HG03432 (cell line): Measurements from ENCODE around the gene FRMD8.

ENCODE experiments used
- ATAC-seq: cut with Tn5 transposase; IDR thresholded peaks from one replicate; pipeline ENCODE4 v1.9.1; 2021; ENCODE audit warnings: mild to moderate bottlenecking, moderate library complexity; ENCODE audit not compliant: unreplicated experiment

FRMD8 gene

DNA sequence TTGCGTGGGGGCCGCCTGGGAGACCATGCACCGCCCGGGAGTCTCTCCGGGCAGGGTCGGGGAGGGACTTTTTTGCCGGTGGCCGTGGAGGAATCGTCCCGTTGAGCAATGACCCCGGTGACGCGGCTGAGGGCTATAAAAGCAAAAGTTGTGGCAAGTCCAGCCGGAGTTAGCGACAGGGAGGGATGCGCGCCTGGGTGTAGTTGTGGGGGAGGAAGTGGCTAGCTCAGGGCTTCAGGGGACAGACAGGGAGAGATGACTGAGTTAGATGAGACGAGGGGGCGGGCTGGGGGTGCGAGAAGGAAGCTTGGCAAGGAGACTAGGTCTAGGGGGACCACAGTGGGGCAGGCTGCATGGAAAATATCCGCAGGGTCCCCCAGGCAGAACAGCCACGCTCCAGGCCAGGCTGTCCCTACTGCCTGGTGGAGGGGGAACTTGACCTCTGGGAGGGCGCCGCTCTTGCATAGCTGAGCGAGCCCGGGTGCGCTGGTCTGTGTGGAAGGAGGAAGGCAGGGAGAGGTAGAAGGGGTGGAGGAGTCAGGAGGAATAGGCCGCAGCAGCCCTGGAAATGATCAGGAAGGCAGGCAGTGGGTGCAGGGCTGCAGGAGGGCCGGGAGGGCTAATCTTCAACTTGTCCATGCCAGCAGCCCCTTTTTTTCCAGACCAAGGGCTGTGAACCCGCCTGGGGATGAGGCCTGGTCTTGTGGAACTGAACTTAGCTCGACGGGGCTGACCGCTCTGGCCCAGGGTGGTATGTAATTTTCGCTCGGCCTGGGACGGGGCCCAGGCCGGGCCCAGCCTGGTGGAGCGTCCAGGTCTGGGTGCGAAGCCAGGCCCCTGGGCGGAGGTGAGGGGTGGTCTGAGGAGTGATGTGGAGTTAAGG lies 36.4 kb downstream of the FRMD8 start, which contains the start of gene NEAT1:
Gene NEAT1, plus strand, starts transcription at position 166 of the 883 bp plus-strand sequence.
- no peak for ATAC-seq

DNA sequence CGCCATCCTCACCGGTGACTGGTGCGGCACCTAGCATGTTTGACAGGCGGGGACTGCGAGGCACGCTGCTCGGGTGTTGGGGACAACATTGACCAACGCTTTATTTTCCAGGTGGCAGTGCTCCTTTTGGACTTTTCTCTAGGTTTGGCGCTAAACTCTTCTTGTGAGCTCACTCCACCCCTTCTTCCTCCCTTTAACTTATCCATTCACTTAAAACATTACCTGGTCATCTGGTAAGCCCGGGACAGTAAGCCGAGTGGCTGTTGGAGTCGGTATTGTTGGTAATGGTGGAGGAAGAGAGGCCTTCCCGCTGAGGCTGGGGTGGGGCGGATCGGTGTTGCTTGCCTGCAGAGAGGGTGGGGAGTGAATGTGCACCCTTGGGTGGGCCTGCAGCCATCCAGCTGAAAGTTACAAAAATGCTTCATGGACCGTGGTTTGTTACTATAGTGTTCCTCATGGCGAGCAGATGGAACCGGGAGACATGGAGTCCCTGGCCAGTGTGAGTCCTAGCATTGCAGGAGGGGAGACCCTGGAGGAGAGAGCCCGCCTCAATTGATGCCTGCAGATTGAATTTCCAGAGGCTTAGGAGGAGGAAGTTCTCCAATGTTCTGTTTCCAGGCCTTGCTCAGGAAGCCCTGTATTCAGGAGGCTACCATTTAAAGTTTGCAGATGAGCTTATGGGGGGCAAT lies 37.2 kb downstream of the FRMD8 start:
- ATAC-seq, result no peak

DNA sequence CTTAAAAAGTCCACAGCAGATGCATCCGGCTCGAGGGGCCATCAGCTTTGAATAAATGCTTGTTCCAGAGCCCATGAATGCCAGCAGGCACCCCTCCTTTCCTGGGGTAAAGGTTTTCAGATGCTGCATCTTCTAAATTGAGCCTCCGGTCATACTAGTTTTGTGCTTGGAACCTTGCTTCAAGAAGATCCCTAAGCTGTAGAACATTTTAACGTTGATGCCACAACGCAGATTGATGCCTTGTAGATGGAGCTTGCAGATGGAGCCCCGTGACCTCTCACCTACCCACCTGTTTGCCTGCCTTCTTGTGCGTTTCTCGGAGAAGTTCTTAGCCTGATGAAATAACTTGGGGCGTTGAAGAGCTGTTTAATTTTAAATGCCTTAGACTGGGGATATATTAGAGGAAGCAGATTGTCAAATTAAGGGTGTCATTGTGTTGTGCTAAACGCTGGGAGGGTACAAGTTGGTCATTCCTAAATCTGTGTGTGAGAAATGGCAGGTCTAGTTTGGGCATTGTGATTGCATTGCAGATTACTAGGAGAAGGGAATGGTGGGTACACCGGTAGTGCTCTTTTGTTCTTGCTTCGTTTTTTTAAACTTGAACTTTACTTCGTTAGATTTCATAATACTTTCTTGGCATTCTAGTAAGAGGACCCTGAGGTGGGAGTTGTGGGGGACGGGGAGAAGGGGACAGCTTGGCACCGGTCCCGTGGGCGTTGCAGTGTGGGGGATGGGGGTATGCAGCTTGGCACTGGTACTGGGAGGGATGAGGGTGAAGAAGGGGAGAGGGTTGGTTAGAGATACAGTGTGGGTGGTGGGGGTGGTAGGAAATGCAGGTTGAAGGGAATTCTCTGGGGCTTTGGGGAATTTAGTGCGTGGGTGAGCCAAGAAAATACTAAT lies 38.0 kb downstream of the FRMD8 start:
- no peak for ATAC-seq

DNA sequence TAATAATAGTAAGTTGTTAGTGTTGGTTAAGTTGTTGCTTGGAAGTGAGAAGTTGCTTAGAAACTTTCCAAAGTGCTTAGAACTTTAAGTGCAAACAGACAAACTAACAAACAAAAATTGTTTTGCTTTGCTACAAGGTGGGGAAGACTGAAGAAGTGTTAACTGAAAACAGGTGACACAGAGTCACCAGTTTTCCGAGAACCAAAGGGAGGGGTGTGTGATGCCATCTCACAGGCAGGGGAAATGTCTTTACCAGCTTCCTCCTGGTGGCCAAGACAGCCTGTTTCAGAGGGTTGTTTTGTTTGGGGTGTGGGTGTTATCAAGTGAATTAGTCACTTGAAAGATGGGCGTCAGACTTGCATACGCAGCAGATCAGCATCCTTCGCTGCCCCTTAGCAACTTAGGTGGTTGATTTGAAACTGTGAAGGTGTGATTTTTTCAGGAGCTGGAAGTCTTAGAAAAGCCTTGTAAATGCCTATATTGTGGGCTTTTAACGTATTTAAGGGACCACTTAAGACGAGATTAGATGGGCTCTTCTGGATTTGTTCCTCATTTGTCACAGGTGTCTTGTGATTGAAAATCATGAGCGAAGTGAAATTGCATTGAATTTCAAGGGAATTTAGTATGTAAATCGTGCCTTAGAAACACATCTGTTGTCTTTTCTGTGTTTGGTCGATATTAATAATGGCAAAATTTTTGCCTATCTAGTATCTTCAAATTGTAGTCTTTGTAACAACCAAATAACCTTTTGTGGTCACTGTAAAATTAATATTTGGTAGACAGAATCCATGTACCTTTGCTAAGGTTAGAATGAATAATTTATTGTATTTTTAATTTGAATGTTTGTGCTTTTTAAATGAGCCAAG lies 38.9 kb downstream of the FRMD8 start:
- no peak for ATAC-seq

DNA sequence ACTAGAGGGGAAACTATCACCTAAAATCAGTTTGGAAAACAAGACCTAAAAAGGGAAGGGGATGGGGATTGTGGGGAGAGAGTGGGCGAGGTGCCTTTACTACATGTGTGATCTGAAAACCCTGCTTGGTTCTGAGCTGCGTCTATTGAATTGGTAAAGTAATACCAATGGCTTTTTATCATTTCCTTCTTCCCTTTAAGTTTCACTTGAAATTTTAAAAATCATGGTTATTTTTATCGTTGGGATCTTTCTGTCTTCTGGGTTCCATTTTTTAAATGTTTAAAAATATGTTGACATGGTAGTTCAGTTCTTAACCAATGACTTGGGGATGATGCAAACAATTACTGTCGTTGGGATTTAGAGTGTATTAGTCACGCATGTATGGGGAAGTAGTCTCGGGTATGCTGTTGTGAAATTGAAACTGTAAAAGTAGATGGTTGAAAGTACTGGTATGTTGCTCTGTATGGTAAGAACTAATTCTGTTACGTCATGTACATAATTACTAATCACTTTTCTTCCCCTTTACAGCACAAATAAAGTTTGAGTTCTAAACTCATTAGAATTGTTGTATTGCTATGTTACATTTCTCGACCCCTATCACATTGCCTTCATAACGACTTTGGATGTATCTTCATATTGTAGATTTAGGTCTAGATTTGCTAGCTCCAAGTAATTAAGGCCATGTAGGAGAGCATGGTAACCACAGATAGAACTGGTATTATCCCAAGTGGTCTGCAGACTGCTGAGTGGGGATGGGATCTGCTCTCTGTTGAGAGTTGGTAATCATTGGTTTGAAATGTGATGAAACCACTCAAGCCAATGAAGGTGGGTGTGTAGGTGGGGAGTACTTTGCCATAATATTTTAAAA lies 39.8 kb downstream of the FRMD8 start:
- ATAC-seq, result peak; percentile 21

DNA sequence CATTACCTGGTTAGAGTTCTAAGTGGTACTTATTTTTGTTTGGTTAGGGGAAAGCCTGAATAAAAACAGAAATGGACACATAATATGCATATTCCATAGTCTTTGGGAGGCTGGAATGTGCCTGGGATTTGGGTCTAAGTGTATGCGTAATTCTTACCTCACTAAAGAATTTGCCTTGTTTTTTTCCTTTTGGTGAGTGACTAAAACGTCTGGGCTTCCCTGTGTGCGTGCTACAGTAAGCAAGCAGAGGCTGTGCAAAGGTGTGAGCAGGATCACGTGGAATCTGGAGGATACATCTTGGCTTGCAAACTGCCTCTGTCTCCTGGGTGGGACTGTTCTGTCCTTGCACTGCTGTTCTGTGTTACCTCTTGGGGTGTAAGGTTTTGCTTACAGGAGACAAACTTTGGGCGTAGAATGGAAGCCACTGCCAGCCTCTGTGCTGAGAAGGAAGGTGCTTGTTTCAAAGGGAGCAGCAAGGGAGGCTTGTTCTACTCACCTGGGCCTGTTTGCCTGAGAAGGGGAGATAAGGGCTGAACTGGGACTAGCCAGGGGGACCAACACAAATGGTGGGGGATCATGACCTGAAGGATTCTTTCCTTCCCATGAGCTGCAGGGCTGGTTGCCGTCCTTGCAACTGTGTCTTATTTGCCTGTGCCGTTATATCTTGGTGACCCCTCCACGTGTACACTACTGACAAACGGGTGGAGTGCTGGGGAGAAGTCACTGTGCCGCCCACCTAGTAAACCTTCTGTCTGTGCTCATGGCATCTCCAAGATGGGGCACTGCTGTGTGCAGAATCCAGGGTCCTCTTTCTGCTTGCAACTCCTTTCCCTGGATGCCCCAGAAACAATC lies 40.6 kb downstream of the FRMD8 start:
- no peak for ATAC-seq

DNA sequence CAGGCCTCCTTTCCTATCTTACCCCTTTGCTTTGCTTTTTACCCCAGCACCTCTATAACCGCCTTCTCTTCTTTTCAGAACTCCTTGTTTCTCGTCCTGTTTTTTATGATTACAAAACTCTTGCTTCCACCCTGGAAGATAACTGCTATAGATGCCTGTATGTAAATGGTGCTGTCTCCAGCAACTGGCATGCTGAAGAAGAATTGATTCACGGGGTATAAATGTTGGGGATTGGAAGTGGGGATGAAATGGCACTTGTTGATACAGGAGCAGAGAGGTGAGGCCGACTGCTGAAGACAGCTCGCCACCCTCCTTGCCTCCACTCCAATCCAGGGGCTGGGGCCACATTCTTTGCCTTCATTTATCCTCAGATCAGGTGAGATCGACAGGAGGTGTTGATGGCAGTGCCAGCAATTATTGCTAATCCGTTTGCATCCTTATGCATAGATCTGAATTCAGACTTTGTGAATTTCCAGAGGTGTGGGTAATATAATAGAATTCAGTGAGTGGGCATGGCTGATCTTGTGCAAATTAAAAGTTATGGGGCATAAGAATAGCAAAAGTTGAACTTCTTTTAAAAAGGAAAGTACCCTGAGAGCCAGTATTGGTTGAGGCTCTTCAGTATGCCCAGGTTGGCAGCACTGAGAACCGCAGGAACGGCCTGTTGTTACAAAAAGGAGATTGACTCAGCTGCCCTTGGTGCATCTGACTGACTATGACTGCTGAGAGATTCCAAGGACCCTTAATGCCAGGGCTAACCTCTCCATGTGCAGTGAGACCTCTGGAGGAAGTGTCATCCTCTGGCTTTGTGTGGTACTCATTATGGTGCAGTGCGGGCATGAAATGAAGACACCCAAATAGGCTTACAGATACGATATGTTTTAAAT lies 41.5 kb downstream of the FRMD8 start:
- no peak for ATAC-seq

DNA sequence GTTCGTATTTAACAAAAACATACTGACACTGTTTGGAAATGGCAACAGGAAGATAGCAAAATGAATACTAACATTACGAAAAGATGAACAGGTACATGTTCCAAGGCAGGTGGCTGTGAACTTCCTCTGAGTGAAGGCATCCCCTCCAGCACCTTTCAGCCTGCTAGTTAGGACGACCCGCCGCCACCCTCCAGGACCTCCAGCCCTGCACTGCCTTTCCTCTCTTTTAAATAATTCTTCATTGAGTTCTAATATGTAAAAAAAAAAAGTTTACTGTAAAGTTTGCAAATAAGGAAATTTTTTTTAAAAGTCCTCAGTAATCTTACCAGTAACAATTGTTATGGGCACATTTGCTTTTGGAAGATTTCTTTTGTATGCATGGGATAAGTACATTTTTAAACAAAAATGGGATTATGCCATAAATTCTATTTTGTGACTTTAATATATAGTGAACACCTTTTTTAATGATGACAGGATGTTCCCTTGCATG lies 42.2 kb downstream of the FRMD8 start:
- ATAC-seq, result no peak

DNA sequence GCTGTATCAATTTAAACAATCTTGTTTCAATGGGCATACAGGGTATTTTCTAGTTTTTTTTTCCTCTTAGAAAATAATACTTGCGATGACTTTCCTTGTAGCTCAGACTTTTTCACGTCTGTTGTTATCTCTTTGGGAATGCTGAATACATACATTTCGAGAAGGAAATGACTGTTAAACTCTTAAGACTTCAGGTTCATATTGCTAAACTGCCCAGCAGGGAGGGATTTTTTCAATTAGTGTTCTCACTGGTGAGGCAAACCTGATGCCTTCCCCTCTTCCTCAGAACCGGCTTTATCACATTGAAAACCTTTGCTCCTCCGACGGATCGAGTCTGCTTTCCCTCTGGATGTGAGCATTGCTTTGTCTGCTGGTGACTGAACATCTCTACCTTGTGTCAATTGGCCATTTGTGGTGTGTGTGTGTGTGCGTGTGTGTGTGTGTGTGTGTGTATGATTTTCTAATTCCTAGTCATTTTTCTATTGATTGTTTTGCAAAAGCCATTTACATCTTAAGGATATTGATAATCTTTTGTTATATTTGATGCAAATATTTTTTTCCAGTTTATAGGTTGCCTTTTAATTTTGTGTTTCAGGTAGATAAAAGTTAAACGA lies 42.7 kb downstream of the FRMD8 start:
- ATAC-seq, result no peak

DNA sequence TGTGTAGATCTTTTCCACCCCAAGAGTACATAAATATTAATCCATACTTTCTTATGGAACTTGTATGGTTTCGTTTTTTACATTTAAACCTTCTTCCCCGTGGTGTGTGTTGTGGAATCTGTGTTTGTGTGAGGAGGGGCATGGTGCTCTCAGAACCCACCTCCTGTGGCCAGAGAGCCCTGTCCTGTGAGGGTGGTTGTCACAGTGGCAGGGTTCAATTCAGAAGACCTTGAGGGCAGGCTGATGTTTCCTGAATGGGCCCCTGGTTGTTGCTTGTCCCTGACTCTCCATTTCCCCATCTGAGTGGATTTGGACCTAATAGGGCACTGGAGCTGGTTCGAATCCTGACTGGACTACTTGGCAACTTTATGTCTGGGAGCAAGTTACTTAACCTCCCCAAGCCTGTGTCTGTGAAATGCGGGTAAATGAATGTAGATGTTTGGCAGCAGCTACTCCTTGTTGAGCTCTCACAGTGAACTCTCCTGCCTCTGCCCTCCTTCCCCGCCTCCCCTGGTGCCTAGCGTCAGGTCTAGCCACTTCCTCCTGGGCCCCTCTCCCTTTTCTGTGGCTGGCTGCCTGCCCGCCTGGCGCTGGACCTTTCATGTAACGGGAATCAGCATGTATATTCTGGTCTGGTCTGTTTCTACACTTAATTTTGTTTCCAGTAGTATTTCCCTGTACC lies 43.4 kb downstream of the FRMD8 start:
- no peak for ATAC-seq

DNA sequence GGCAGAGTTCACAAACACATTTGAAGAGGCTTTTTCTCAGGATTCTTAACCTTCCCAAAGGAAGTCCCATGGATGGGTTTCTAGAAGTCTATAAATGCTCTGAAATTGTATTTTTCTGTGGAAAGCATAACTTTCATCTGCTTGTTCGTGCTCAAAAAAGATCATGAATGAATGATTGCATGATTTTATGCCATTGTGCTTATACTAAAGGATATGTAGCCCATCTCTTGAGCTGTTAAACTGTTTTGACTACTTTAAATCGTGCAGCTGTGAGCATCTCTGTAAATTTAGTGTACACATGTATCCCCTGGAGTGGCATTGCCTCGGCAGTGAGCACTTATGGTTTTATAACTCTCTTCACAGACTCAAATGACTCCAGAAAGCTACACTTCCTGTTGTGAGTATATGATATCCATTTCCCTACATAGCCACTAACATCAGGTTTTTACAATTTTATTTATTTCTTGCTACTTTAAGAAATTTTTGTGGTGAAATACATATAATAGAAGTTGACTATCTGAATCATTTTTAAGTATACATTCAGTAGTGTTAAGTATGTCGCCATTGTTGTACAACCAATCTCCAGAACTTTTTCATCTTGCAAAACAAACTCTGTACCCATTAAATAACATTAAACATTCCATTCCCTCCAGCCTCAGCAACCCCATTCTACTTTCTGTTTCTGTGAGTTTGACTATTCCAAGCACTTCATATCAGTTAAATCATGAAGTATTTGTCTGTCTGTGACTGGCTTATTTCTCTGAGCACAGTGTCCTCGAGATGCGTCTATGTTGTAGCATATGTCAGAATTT lies 44.2 kb downstream of the FRMD8 start:
- ATAC-seq, result no peak

DNA sequence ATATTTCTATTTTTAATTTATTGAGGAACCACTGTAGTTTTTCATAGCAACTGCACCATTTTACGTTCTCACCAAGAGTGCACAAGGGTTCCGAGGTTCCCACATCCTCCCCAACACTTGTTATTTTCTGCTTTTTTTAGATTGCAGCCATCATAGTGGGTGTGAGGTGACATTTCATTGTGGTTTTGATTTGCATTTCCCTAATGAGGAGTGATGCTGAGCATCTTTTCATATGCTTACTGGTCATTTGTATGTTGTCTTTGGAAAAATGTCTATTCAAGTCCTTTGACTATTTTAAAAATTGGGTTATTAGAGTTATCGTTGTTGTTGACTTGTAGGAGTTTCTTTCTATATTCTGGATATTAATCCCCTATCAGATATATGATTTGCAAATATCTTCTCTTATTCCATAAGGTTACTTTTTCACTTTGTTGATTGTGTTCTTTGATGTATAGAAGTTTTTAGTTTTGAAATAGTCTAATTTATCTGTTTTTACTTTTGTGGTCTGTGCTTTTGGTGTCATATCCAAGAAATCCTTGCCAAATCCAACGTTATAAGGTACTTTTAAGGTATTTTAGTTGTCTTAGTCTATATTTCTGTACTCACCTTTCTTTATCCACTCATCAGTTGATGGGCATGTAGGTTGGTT lies 45.1 kb downstream of the FRMD8 start:
- peak; percentile 25 for ATAC-seq

DNA sequence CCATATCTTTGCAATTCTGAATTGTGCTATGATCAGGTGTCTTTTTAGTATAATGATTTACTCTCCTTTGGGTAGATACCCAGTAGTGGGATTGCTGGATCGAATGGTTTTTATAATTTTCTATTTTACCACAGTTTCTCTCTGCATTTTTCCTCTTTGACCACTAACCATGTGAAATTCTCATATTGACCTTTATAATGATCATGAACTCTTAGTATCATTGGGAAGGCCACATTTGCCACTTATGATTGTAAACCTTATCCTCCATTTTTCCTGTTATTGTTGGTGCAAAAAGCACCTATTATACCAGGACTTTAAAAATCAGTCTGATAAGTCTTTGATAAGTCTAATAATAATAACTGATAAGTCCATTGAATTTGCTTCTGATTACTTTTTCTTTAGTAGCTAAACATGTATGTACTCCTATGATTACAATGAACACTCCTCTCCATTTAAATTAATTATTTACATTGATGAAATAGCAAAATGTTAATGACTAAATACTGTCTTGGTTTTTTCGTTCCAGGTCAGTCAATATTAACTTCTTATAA lies 45.7 kb downstream of the FRMD8 start:
- ATAC-seq, result no peak
